GM21528 (cell line): Measurements from ENCODE around the gene OR3A1.
"Not testable (repeated sequence)": the region's sequence is repeated elsewhere in the genome, so short reads cannot be mapped to it uniquely, and the experiment has no call there.

ENCODE experiments used
- ATAC-seq: cut with Tn5 transposase; IDR thresholded peaks from one replicate; pipeline ENCODE4 v1.9.1; 2021; ENCODE audit warnings: mild to moderate bottlenecking, moderate library complexity; ENCODE audit not compliant: unreplicated experiment, low FRiP score

OR3A1 gene

GRCh38 chr17:3298260-3298659 is at the start of gene OR3A1:
OR3A1 (minus strand) TSS chr17:3298360; CDS start chr17:3292582, 5,778 bp downstream.
- no peak for ATAC-seq

- not testable (repeated sequence) for ATAC-seq
Measured at GRCh38 chr17:3342782-3343181, 44.6 kb upstream of the OR3A1 start.

- no peak for ATAC-seq
Measured at GRCh38 chr17:3335876-3336275, 37.7 kb upstream of the OR3A1 start.

GRCh38 chr17:3318336-3318735 is 20.2 kb upstream of the OR3A1 start:
- no peak for ATAC-seq

- no peak for ATAC-seq
Measured at GRCh38 chr17:3316836-3317235, 18.7 kb upstream of the OR3A1 start.

GRCh38 chr17:3308603-3309002 is 10.4 kb upstream of the OR3A1 start:
- no peak for ATAC-seq

- no peak for ATAC-seq
Measured at GRCh38 chr17:3295632-3296031, 2.5 kb downstream of the OR3A1 start.

- not testable (repeated sequence) for ATAC-seq
Measured at GRCh38 chr17:3293548-3293947, 4.6 kb downstream of the OR3A1 start.

- no peak for ATAC-seq
Measured at GRCh38 chr17:3282901-3283300, 15.3 kb downstream of the OR3A1 start.

GRCh38 chr17:3276126-3276525 is 22.0 kb downstream of the OR3A1 start:
- no peak for ATAC-seq

GRCh38 chr17:3271072-3271848 is 26.9 kb downstream of the OR3A1 start:
- ATAC-seq = no peak

GRCh38 chr17:3260600-3260999 is 37.6 kb downstream of the OR3A1 start:
- no peak for ATAC-seq

- ATAC-seq = no peak
Measured at GRCh38 chr17:3260163-3260562, 38.0 kb downstream of the OR3A1 start.

- ATAC-seq = no peak
Measured at GRCh38 chr17:3256575-3256974, 41.6 kb downstream of the OR3A1 start.

GRCh38 chr17:3249013-3249412 is 49.1 kb downstream of the OR3A1 start:
- ATAC-seq = not testable (repeated sequence)

- not testable (repeated sequence) for ATAC-seq
Measured at GRCh38 chr17:3244841-3245240, 53.3 kb downstream of the OR3A1 start.

- not testable (repeated sequence) for ATAC-seq
Measured at GRCh38 chr17:3241044-3241443, 57.1 kb downstream of the OR3A1 start.
